Fibroblast of lung (primary cell): Measurements from ENCODE around the gene MEGF8. TPM values are rescaled to one million over a fixed set of nuclear protein-coding genes. Genes with fewer than 3 reads are reported as not detected.

Experiments
- DNase-seq, 2 donors: peaks; one replicate each; pipeline versions ENCODE4 v3.0.0 to v3.0.0-alpha.2; 2010; ENCODE audit warnings: low read depth in 2 of 2
- H2AFZ ChIP-seq: 2 replicates; pipeline ENCODE4 v1.5.1; 2012; ENCODE audit warnings: low read length, control low read depth, inconsistent platforms
- H3K27ac ChIP-seq: 2 replicates; pipeline ENCODE4 v1.5.1; 2011; ENCODE audit warnings: low read length, control low read depth; ENCODE audit not compliant: insufficient read depth
- H3K27me3 ChIP-seq: 2 replicates; pipeline ENCODE4 v1.5.1; 2011; ENCODE audit warnings: mild to moderate bottlenecking, low read length; ENCODE audit not compliant: control insufficient read depth, insufficient read depth
- H3K36me3 ChIP-seq: 2 replicates; pipeline ENCODE4 v1.5.1; 2011; ENCODE audit warnings: low read length; ENCODE audit not compliant: control insufficient read depth, insufficient read depth
- H3K4me1 ChIP-seq: 2 replicates; pipeline ENCODE4 v1.5.1; 2011; ENCODE audit warnings: low read length; ENCODE audit not compliant: control insufficient read depth, insufficient read depth; ENCODE audit errors: extremely low read depth
- H3K4me2 ChIP-seq: 2 replicates; pipeline ENCODE4 v1.5.1; 2011; ENCODE audit warnings: low read length, control low read depth; ENCODE audit not compliant: insufficient read depth; ENCODE audit errors: extremely low read depth
- H3K4me3 ChIP-seq, 4 experiments: fragments of 200-600 bp in 1 of 4; sonication (generic) in 1 of 4; replicated peaks in 1 of 4; 2 replicates each; pipeline ENCODE4 v1.5.1; 2011 to 2016; ENCODE audit warnings: low read length in 4 of 4, low read depth in 3 of 4, mild to moderate bottlenecking in 3 of 4, control low read depth in 2 of 4, inconsistent platforms in 1 of 4, mixed read lengths in 1 of 4; ENCODE audit not compliant: insufficient read depth in 1 of 4; ENCODE audit errors: control extremely low read depth in 1 of 4
- H3K79me2 ChIP-seq: 2 replicates; pipeline ENCODE4 v1.5.1; 2012; ENCODE audit warnings: mild to moderate bottlenecking, low read length, inconsistent platforms; ENCODE audit not compliant: control insufficient read depth, insufficient read depth
- H3K9ac ChIP-seq: 2 replicates; pipeline ENCODE4 v1.5.1; 2011; ENCODE audit warnings: mild to moderate bottlenecking, low read length, control low read depth; ENCODE audit not compliant: insufficient read depth
- H3K9me3 ChIP-seq: 2 replicates; pipeline ENCODE4 v1.5.1; 2012; ENCODE audit warnings: low read depth, low read length; ENCODE audit not compliant: control insufficient read depth, insufficient read depth
- H4K20me1 ChIP-seq: 2 replicates; pipeline ENCODE4 v1.5.1; 2011; ENCODE audit warnings: low read length; ENCODE audit not compliant: control insufficient read depth, insufficient read depth; ENCODE audit errors: extremely low read depth
- CTCF ChIP-seq, 2 donors: IDR thresholded peaks in 1 of 2; conservative IDR thresholded peaks in 1 of 2; 1 replicate in 1 of 2; 2 replicates in 1 of 2; pipeline ENCODE4 v1.5.1; 2011 to 2012; ENCODE audit warnings: low read length in 2 of 2, control low read depth in 1 of 2, inconsistent platforms in 1 of 2, low read depth in 1 of 2, mild to moderate bottlenecking in 1 of 2
- EZH2 ChIP-seq: IDR thresholded peaks from 2 replicates; pipeline ENCODE4 v1.5.1; 2012; ENCODE audit warnings: low read length, control low read depth, mild to moderate bottlenecking; ENCODE audit errors: missing control alignments
- polyA plus RNA-seq, 2 donors: library from polyadenylated mRNA; depleted of rRNA in 1 of 2; stranded (reverse) in 1 of 2; unstranded in 1 of 2; fragments of >200 nt; gene quantifications; 2 replicates each; pipeline ENCODE4 v1.2.1, GENCODE V29; 2011 to 2012; ENCODE audit warnings: missing spikeins in 1 of 2
- total RNA-seq: library from RNA; depleted of rRNA; stranded (reverse); fragments of >200 nt; gene quantifications from 2 replicates; pipeline ENCODE4 v1.2.1, GENCODE V29; 2014

MEGF8 gene
- total and polyA plus RNA-seq, 2 donors (not counting 1 experiment from before 2014, with no cell fraction given) = 9.3 to 27.6 TPM

DNA sequence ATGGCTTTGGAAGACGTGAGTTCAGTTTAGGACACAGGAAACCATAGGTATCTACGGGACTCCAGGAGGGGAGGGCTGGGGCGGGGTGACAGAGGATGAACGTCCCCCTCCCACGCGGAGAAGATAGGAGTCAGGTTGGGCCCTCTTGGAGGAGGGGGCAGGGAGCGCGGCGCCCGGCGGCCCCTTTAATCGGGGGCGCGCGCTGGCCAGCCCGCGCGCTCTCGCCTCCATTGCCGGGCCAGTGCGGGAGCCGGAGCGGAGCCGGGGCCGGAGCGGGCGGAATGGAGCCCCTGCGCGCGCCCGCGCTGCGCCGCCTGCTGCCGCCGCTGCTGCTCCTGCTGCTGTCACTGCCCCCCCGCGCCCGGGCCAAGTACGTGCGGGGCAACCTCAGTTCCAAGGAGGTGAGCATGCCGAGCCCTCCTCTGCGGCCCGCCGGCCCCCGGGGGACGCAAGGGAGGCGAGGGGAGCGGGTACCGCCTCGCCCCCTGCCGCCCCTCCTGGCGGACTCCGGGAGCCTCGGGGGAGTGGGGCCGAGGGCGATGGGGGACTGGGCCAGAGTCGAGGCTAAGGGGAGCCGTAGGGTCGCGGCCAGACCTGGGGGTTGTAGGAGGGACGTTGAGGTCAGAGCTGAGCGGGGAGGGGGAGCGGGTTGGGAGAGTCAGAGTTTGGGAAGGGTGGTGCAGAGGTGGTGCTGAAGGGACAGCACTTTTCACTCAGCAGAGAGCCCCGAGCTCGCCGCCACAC lies 12.2 kb upstream of the MEGF8 start, which contains the start of gene TMEM145:
TSS of gene TMEM145 (plus strand) at position 214 of the 744 bp plus-strand sequence. CDS start at position 282, 68 bp downstream.
- H2AFZ ChIP-seq = no peak within 1 kb of the TSS

DNA sequence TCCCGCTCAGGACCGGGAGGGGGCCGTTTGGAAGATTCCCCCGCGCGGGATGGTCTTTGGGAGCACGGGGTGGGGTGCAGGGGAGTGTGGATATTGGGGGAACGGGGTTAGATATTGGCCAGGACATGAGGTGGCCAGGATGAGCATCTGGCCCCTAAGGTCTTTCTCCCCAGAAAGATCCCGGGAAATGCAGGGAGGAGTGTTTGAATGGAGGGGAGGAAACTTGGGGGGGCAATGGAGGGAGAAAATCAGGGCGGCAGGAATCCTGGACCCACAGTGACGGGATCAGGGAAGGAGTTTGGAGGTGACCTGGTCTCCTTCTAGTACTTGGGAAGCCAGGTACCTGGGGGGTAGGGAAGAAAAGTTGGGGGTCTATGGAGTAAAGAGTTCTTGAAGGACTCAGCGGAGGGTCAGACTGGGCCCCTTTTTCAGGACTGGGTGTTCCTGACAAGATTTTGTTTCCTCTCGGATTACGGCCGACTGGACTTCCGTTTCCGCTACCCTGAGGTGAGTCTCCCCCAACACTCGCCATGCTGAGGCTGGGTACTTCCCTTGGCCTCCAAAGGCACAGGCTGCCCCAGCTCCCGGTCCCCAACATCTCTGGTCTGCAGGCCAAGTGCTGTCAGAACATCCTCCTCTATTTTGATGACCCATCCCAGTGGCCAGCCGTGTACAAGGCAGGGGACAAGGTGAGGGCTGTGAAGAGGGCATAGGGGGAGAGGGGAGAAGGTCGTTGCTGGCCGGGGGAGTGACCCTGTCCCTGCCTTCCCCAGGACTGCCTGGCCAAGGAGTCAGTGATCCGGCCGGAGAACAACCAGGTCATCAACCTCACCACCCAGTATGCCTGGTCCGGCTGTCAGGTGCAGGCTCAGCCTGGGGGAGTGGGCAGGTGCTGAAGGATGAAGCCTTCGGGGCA lies 11.3 kb upstream of the MEGF8 start:
- Histone ChIP-seq H4K20me1 (no peaks in the 10 kb centered on the region), H3K4me1 (no peaks in the 10 kb centered on the region), H3K36me3 (no peaks in the 10 kb centered on the region), H3K4me2 (no peak overlapping the region), H3K9ac (no peak overlapping the region), H3K27me3 (peaks cover 16% of the 10 kb centered on the region), H2AFZ (no peak overlapping the region), H3K27ac (no peak overlapping the region), H3K4me3 (no peak overlapping the region), H3K9me3 (no peaks in the 10 kb centered on the region), H3K79me2 (no peaks in the 10 kb centered on the region)
- no peak for DNase-seq
- TF ChIP-seq CTCF (conservative IDR thresholded peaks at IDR 0.05 in 1 of 2, IDR thresholded peaks at IDR 0.05 in 1 of 2; ENCODE audit: low read depth in 1 of 2, low read length in 2 of 2) (no peak), EZH2 (no peak)

More for the DNA sequence above, 12.2 kb upstream of the MEGF8 start, which contains the start of gene TMEM145:
- no peak within 1 kb of the TSS for H3K27ac ChIP-seq
- H3K79me2 ChIP-seq = no peaks in the 10 kb centered on the region
- no peaks in the 10 kb centered on the region for H3K36me3 ChIP-seq
- peak; percentile 36 to 59 for DNase-seq
- no peaks in the 10 kb centered on the region for H3K9me3 ChIP-seq
- H3K4me1 ChIP-seq = no peaks in the 10 kb centered on the region
- H3K27me3 ChIP-seq = peaks cover 16% of the 10 kb centered on the region
- H3K4me3 ChIP-seq = peak within 1 kb of the TSS; percentile 19 to 54 (median 40)
- no peak within 1 kb of the TSS for H3K9ac ChIP-seq
- peak within 1 kb of the TSS; percentile 68 for H3K4me2 ChIP-seq
- TF ChIP-seq EZH2 (no peak), CTCF (conservative IDR thresholded peaks at IDR 0.05 in 1 of 2, IDR thresholded peaks at IDR 0.05 in 1 of 2; ENCODE audit: low read depth in 1 of 2, low read length in 2 of 2) (no peak)
- H4K20me1 ChIP-seq = no peaks in the 10 kb centered on the region

GRCh38 chr19:42315024-42315423 lies 10.4 kb upstream of the MEGF8 start:
- Histone ChIP-seq H3K9ac (no peak overlapping the region), H4K20me1 (no peaks in the 10 kb centered on the region), H2AFZ (no peak overlapping the region), H3K4me1 (no peaks in the 10 kb centered on the region), H3K4me2 (no peak overlapping the region), H3K36me3 (no peaks in the 10 kb centered on the region), H3K9me3 (no peaks in the 10 kb centered on the region), H3K79me2 (no peaks in the 10 kb centered on the region), H3K4me3 (no peak overlapping the region), H3K27ac (no peak overlapping the region), H3K27me3 (peaks cover 16% of the 10 kb centered on the region)
- no peak for DNase-seq
- TF ChIP-seq CTCF (conservative IDR thresholded peaks at IDR 0.05 in 1 of 2, IDR thresholded peaks at IDR 0.05 in 1 of 2; ENCODE audit: low read depth in 1 of 2, low read length in 2 of 2) (no peak), EZH2 (no peak)
